ENCODE measurements around the gene PROKR1.
"Not testable (repeated sequence)": the region's sequence is repeated elsewhere in the genome, so short reads cannot be mapped to it uniquely, and the experiment has no call there.

The PROKR1 gene

DNA sequence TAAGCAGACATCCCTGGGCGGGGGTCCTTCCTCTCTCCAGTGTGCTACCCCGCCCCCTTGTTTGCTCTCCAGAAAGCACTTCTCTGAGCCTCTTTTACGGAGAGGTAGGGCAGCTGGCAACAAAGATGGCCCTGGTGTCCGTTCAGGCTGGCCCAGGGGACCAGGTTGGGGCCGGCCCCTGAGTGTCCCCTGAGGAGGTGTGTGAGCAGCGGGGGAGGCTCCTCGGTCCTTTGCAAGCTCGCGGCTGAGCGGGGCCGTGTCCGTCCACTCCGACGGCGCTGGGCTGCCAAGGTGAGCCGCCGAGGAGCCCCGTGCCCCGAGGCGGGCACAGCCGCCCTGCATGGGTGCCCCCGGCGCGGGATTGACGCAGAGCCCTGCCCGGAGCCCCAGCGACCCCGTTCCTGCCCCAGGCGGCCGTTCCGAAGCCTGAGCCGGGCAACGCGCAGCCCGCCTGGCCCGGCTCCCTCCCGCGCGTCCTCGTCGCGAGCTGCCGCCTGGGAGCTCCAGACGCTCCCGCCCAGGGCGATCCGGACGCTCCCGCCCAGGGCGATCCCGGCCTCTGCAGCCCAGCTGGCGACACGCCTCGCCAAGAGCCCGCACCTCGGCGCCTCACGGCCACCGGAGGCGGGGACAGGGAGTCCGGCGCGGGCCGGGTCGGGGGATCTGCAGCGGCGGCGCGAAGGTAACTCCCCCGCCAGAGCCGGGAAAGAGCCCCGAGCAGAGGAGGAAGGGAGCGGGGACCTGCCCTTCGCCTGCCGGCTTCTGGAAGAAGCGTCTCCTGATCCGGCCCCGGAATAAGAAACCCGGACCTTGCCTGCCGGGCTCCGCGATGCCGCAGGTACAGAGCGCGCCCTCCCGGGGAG is at the start of gene PROKR1:
PROKR1 (plus strand) TSS at position 569 of the 863 bp plus-strand sequence. CDS start 2,243 bp downstream, outside the sequence.
- FAIRE-seq, result no peak

DNA sequence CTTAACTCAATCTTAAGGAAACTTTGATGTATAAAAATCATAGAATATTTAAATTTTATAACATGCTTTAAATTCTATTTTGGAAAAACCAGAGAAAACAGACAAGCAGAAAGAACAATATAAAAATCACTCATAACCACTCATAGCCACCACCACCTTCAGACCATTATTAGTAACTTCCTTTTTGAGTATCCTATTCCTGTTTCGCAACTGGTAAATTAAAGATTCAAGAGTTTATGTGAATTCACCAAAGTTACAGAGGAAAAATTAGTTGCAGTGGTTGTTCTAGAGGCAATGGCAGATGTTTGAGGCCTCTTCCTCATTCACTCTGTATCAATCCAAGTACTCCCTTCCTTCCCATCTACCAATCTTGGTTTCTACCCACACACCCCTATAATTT is 49.3 kb upstream of the PROKR1 start:
- no peak for FAIRE-seq

DNA sequence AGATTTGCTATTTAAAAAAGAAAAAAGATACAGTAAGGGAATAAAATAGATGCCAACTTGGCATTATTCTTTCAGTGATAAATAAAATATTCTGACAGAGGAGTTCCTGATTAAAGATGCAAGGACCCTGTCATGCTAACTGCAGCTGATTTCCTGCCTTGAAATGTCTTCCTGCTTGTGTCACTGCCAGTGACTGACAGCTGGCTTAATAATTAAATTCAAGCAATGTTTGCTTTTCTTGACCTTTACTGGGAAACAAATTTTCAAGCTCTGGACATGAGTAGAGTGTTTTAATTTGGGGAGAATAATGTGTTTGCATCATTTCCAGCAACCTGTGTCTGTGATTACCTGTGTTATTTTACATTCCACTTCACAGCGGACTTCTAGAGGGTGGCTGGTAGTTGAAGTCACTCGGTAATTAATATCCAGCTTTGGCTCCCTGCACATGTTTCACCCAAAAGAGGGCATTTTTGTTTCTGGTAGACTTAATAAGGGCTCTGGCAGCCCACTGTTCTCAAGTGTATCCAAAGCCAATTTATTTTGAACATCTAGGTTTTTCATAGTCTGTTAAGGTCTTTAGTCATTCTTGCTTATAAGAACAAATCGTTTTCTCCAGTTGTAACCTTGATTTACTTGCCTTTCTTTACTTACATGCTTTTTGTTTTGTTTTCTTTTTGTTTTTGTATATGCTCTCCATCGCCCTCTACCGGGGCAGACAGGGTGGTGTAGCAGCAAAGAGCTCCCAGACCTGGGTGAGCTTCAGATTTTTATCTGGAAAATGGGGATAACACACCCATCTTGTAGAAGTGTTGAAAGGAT is 48.5 kb upstream of the PROKR1 start:
- FAIRE-seq, result peak; percentile 69

DNA sequence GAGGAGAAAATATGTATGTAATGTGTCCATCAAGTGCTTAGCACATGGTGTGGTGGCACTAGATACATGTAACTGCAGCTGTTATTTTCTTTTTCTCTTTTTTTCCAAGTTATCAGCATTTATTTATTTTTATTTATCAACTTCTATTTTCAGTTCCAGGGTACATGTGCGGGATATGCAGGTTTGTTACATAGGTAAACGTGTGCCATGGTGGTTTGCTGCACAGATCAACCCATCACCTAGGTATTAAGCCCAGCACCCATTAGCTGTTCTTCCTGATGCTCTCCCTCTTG is 47.9 kb upstream of the PROKR1 start:
- FAIRE-seq, result not testable (repeated sequence)

DNA sequence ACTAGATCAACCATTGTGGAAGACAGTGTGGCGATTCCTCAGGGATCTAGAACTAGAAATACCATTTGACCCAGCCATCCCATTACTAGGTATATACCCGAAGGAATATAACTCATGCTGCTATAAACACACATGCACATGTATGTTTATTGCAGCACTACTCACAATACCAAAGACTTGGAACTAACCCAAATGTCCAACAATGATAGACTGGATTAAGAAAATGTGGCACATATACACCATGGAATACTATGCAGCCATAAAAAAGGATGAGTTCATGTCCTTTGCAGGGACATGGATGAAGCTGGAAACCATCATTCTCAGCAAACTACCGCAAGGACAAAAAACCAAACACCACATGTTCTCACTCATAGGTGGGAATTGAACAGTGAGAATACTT is 42.9 kb upstream of the PROKR1 start:
- not testable (repeated sequence) for FAIRE-seq

DNA sequence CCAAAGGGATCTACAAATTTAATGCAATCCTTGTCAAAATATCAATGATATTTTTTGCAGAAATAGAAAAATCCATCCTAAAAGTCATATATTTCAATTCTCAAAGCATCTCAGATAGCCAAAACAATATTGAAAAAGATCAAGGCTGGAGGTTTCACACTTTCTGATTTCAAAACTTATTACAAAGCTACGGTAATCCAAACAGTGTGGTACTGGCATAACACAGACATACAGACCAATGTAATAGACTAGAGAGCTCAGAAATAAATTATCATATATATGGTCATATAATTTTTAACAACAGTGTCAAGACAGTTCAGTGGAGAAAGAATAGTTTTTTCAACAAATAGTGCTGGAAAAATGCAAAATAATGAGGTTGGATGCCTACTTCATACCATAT is 40.3 kb upstream of the PROKR1 start:
- no peak for FAIRE-seq

DNA sequence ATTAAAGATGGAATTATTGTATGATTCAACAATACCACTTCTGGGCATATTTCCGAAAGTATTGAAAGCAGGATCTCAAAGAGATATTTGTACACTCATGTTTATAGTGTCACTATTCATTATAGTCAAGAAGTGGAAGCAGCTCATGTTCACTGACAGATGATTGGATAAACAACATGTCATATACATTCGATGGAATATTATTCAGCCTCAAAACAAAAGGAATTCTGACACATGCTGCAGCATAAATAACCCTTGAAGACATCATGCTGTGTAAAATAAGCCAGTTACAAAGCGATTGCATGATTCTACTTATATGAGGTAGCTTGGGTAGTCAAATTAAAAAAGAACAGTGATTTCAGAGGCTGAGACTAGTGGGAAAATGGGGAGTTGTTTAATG is 39.3 kb upstream of the PROKR1 start:
- FAIRE-seq, result no peak

DNA sequence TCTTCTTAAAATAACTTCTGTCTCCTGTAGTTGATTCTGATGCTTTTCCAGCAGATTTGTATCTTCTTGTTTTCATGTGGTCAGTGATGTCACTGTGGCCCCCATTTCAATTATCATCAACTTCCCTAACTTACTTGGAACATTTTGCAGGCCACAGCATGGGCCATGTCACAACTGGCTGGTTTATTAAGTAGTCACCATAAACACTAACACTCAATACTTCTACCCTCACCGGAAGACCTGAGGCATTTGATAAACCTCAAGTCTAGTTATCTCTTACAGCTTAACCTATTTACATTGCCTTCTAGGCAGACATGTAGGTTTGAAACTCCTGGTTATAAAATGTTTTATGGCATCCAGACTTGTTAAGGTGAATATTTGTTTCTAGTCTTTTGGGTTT is 37.4 kb upstream of the PROKR1 start:
- no peak for FAIRE-seq

DNA sequence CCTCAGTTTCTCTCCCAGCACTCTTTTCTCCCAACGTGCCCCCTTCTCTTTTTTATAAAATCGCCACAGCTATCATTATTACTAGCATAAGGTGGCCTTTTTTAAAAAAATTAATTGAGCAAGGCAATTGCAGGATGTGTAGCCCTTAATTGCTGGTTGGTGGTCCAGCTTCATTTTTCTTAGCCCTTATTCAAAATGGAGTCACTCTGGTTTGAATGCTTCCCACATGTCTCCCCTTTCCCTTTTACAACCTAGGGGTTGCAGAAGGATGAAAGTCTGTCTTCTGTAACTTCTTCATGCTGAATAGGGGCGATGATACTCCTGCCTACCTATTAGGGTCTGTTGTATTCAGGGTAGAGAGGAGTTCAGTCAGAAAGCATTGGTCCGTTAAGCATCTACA is 36.6 kb upstream of the PROKR1 start:
- FAIRE-seq, result no peak

DNA sequence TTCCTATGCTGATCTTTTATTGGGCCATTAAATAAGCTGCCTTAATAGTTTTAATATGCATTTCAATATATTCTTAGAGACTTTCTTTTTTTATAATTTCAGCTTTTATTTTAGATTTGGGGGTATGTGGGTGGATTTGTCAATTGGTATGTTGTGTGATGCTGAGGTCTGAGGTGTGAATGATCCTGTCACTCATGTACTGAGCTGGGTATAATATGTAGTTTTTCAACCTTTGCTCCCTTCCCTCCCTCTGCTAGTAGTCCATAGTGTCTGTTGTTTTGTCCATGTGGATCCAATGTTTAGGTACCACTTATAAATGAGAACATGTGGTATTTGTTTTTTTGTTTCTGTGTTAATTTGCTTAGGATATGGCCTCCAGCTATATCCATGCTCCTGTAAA is 35.5 kb upstream of the PROKR1 start:
- no peak for FAIRE-seq

DNA sequence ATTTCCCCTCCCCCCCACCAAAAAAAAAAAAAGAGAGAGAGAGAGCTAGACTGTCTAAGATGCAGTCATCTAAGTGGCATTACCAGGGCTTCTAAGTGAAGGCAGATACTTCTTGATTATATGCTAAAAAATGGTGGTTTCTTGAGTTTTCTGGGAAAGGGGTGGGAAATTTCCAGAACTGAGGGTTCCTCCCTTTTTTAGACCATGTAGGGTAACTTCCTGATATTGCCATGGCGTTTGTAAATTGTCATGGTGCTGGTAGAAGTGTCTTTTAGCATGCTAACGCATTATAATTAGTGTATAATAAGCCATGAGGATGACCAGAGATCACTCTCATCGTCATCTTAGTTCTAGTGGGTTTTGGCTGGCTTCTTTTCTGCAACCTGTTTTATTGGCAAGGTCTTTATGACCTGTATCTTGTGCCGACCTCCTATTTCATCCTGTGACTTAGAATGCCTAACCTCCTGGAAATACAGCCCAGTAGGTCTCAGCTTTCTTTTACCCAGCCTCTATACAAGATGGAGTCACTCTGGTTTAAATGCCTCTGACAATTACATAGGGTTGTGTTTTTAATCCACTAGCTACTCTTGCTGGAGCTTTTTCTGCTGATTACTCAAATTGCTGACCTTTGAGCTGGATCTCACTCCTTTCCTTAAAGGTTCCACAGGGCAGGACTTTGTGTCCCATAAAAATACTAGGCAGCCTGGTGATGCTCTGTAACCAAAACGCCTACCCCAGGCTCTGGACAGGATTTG is 30.4 kb upstream of the PROKR1 start:
- no peak for FAIRE-seq

DNA sequence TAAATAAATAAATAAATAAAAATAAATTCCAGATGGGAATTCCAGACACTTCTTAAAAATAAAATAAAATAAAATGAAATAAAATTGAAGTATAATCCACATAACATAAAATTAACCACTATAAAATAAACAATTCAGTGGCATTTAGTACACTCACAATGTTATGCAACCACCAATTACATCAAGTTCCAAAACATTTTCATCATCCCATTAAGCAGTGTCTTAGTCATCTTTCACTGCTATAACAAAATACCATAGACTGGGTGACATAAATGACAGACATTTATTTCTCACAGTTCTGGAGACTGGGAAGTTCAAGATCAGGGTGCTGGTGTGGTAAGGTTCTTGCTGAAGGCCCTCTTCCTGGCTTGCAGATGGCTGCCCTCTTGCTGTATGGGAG is 22.6 kb upstream of the PROKR1 start:
- FAIRE-seq, result no peak

DNA sequence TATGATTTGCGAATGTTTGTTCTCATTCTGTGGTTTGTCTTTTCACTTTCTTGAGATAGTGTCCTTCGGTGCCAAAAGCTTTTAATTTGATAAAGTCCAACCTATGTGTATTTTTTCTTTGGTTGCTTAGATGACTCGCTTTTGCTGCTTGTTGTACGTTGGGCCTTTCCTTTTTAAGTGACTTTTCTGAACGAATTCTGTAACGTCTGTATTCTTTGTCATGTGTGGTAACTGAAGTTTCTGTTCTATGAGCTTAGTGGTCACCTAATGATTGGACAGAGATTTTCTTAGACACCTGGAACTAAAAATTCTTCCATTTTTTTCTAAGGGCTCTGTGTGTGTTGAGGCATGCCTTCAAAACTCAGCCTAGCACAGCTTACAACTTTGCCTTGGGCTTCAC is 19.6 kb upstream of the PROKR1 start:
- FAIRE-seq, result no peak

DNA sequence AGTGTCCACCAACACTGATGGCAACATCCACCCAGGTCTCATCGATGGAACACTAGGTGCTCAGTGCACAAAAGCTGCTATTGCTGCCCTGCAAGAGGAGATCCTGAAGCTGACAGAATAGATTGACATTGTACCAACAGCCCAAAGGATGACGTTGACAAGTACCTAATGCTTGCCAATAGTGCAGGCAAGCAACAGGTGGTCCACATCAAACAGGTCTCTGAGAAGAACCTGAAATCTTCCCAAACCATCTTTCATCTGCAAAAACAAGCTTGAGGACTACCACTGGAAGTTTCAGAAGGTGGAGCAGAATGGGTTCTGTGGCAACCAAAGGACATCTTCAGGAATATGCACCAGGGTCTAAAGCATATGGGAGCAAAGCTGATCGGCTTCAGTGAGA is 15.8 kb upstream of the PROKR1 start:
- FAIRE-seq, result no peak

DNA sequence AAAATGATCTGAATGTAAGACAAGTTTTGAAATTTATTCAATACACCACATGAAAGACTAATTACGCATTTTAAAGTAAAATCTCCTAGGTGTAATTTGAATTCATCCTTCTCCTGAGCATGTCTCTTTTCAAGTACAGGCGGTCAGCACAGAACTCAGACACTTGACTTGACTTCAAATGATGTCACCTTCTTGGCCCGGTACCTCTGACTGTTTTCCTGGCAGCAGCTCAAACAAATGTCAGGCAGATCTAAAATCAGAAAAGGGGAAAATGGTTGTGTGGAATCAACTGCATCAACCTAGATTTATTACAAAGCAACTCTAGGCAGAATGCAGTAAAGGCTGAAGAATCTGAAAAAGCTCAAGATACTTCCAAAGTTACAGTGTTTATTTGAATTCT is 11.4 kb upstream of the PROKR1 start:
- FAIRE-seq, result no peak

DNA sequence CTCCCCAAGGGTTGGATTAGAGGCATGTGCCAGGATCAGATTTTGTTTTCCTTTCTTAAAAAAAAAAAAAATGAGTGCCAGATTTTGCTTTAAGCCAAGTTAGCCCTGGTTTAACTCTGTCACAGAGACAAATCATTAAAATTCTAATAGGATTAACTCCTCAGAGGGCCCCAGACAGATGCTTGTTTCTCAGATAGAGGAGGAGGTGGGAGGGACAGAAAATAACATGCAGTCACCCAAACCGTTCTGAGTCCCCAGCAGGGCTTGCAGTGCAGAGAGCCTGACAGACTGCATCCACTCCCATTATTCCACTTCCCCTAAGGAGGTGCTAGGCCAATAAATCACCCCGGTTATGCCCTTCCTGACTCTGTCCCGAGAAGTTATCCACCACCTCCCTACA is 6.3 kb upstream of the PROKR1 start:
- FAIRE-seq, result no peak

DNA sequence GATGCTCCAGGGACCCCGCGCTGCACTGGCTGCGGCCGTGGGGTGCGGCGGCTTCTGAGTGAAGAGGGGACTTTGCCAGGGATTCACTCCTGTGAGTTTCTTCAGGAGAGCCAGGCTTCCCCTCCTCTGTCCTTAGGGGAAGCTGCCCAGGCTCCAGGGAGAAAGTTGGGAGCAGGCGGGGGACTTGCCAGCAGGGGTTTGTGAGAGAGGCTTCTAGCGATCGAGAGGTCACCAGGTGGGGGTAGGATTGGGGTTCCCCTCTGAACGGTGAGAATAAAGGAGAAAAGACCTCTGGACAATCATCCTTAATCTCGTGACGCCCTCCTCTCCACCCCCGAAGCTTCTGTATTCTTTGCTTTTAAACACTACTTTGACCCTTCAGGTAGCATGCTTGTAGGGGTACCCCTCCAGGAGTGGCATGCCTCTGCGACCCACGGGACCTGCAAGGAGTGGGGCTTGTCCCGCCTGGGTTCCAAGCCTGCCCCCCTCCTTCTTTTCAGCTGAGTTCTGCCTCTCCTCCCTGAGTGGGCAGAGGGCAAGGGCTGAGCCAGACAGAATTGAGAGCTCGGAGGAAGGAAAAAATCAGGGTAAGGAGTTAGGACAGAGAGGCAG is 601 bp downstream of the PROKR1 start:
- FAIRE-seq, result no peak

DNA sequence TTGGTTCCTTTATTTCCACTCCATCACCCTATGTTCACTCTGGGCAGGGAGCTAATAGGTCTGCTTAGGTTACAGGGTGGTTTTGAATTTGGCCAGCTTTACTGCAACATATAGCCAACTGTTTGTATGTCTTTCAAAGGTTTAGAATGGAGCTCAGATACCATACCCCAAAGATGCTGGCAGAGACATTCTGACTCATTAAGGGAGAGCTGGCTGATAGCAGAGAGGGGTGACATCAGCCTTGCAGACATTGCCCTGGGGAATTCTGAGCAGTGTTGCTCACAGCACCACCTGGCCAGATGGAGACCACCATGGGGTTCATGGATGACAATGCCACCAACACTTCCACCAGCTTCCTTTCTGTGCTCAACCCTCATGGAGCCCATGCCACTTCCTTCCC is 2.1 kb downstream of the PROKR1 start:
- FAIRE-seq, result no peak

DNA sequence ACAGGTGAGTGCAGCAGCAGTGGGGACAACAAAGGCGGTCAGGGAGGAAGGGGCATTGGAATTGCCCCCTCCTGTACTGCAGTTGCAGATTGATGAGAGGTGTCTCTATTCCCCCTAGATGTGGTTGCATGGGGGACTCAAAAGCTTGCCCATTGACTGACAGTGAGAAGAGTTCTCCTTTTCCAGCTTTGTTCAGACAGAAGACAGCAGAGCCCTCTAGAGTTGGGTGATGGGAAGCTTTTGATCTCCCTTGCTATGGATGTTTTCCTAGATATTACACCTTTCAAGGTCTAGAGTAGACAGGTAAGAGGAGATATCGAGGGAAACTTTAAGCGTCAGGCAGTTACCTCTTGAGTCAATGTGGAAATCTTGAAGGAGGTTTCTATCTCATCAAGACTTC is 2.9 kb downstream of the PROKR1 start:
- FAIRE-seq, result no peak

DNA sequence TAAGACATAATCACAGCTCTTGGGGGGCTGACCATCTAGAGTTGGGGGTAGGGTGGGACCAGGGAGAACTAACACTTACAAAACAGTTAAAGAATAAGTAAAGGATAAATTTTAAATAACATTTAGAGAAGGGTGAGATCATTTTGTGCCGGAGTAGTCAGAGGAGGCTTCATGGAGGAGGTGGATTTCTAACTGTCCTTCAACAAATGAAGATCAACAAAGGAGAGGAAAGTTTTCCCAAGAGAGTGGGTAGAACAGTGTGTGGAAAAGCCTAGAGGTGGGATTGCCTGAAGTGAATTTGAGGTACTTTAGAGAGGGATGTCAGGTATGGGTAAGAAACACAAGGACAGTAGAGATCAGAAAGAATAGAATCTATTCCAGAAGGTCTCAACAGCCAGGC is 7.3 kb downstream of the PROKR1 start:
- FAIRE-seq, result no peak

DNA sequence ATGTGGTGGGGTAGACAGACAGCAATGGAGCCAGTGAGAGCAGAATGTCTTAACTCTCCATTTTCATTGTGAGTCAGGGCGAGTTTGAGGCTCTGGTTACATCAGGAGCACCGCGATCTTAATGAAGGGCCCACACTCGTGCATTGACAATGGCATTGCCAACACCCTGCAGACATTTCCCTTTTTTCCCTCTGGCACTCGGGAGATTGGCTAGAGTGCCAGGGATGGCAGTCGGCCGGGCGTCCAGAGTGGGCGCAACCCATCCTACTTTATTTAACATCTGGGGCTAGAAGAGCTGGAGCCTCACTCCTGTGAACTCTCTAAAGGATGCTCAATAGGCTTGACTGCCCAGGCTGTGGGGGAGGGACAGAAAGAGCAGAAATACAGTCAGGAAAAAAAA is 9.7 kb downstream of the PROKR1 start:
- no peak for FAIRE-seq

DNA sequence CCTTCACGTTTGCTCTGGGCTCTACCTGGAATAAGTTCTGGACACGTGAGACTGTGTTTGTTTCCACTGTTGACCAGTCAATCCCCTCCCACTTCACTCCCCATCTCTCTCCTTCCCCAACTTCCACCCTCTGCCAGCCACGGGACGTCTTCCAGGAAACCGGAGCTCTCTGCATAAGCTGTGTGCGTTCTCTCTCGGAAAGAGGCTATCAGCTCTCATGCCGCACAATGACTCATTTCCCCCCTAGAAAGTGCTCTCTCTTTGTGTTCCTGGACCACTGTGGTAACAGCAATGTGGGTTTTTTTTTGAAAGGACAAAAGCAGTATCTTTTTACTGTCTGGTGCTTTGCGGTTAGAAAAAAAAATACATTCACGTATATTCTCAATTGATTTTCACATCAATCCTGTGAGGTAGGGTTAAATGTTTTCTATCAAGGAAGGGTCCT is 10.2 kb downstream of the PROKR1 start:
- FAIRE-seq, result no peak

DNA sequence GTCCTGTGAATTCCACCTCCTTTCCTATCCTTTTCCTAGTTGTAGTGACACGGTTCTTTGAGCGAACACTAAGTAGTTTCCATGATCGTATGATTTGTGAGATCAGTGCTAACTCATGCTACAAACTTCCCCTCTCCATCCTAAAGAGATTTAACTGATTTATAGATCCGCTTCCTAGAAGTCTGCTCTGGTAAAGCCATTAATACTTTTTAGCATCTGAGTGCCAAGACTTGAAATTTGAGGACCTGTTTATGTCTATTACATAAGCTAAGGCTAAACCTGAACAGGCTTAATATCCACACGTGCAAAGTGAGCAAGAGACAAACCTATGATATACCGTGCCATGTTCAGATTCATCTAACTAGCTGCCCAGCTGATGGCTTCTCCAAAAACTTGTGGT is 14.9 kb downstream of the PROKR1 start:
- FAIRE-seq, result no peak
